Neural cell (in vitro differentiated cells): ENCODE results near the gene HDAC1. TPM values are rescaled to one million over a fixed set of nuclear protein-coding genes. Genes with fewer than 3 reads are reported as not detected.

Experiments
- H2AFZ ChIP-seq: fragments of 200-600, 300-800 bp; sonication (generic), shearing (Covaris generic); 2 replicates; pipeline ENCODE4 v1.6.0; 2014; ENCODE audit warnings: low read depth, mild to moderate bottlenecking, antibody characterized with exemption, low read length, moderate library complexity
- H3F3A ChIP-seq: fragments of 200-600 bp; shearing (Covaris generic); 2 replicates; pipeline ENCODE4 v1.6.1; 2016; ENCODE audit warnings: mild to moderate bottlenecking, moderate library complexity, mixed read lengths, antibody characterized with exemption, low read length; ENCODE audit not compliant: insufficient read depth, poor library complexity, severe bottlenecking
- H3K27ac ChIP-seq: fragments of 200-600, 300-800 bp; sonication (generic), shearing (Covaris generic); 2 replicates; pipeline ENCODE4 v1.5.1; 2014; ENCODE audit warnings: mild to moderate bottlenecking, low read length, moderate library complexity
- H3K27me3 ChIP-seq: fragments of 300-800, 200-600 bp; sonication (generic), shearing (Covaris generic); 2 replicates; pipeline ENCODE4 v1.6.0; 2014; ENCODE audit warnings: mild to moderate bottlenecking, low read depth, low read length, moderate library complexity; ENCODE audit not compliant: insufficient read depth
- H3K36me3 ChIP-seq: fragments of 300-800, 200-600 bp; sonication (generic), shearing (Covaris generic); 2 replicates; pipeline ENCODE4 v1.5.1; 2014; ENCODE audit warnings: mild to moderate bottlenecking, antibody characterized with exemption, low read length, moderate library complexity; ENCODE audit not compliant: insufficient read depth
- H3K4me2 ChIP-seq: fragments of 300-800, 200-600 bp; sonication (generic), shearing (Covaris generic); 2 replicates; pipeline ENCODE4 v1.6.0; 2014; ENCODE audit warnings: mild to moderate bottlenecking, low read length
- H3K4me3 ChIP-seq: fragments of 300-800, 200-600 bp; sonication (generic), shearing (Covaris generic); 2 replicates; pipeline ENCODE4 v1.5.1; 2014; ENCODE audit warnings: mild to moderate bottlenecking, low read length, moderate library complexity
- H3K79me2 ChIP-seq: fragments of 200-600 bp; shearing (Covaris generic); replicated peaks from 2 replicates; pipeline ENCODE4 v1.6.0; 2014; ENCODE audit warnings: mild to moderate bottlenecking, low read length, moderate library complexity; ENCODE audit not compliant: insufficient read depth
- H3K9ac ChIP-seq: fragments of 300-800, 200-600 bp; sonication (generic), shearing (Covaris generic); 2 replicates; pipeline ENCODE4 v1.6.1; 2016; ENCODE audit warnings: mild to moderate bottlenecking, low read length, mixed read lengths
- H3K9me2 ChIP-seq: fragments of 200-600 bp; shearing (Covaris generic); 2 replicates; pipeline ENCODE4 v1.6.1; 2016; ENCODE audit warnings: mild to moderate bottlenecking, low read length, mixed read lengths; ENCODE audit not compliant: insufficient read depth
- H3K9me3 ChIP-seq: fragments of 200-600, 300-800 bp; sonication (generic), shearing (Covaris generic); 2 replicates; pipeline ENCODE4 v1.6.1; 2016; ENCODE audit warnings: mild to moderate bottlenecking, mixed run types, low read length, moderate library complexity, mixed read lengths
- H4K20me1 ChIP-seq: fragments of 200-600 bp; shearing (Covaris generic); 2 replicates; pipeline ENCODE4 v1.6.1; 2016; ENCODE audit warnings: mild to moderate bottlenecking, mixed run types; ENCODE audit not compliant: insufficient read depth
- EP300 ChIP-seq: fragments of 450-650 bp; conservative IDR thresholded peaks from 2 replicates; pipeline ENCODE4 v1.6.1; 2014; ENCODE audit warnings: antibody characterized with exemption, mild to moderate bottlenecking, moderate library complexity; ENCODE audit not compliant: poor library complexity, severe bottlenecking
- EZH2 ChIP-seq: fragments of 200-600, 300-800 bp; shearing (Covaris generic), sonication (generic); IDR thresholded peaks from 2 replicates; pipeline ENCODE4 v1.6.1; 2014; ENCODE audit warnings: antibody characterized with exemption, low read length, borderline replicate concordance, mild to moderate bottlenecking; ENCODE audit not compliant: insufficient read depth, poor library complexity, severe bottlenecking
- MXI1 ChIP-seq: fragments of 450-650 bp; conservative IDR thresholded peaks from 2 replicates; pipeline ENCODE4 v1.6.1; 2014; ENCODE audit warnings: antibody characterized with exemption, mild to moderate bottlenecking; ENCODE audit not compliant: poor library complexity, severe bottlenecking
- POLR2AphosphoS5 ChIP-seq: IDR thresholded peaks from 2 replicates; pipeline ENCODE4 v1.6.1; 2012
- RAD21 ChIP-seq: fragments of 450-650 bp; conservative IDR thresholded peaks from 2 replicates; pipeline ENCODE4 v1.6.1; 2014; ENCODE audit warnings: antibody characterized with exemption, mild to moderate bottlenecking, moderate library complexity
- SMC3 ChIP-seq: fragments of 450-650 bp; conservative IDR thresholded peaks from 2 replicates; pipeline ENCODE4 v1.6.1; 2014; ENCODE audit warnings: antibody characterized with exemption, mild to moderate bottlenecking, moderate library complexity; ENCODE audit not compliant: poor library complexity
- TAF1 ChIP-seq: IDR thresholded peaks from 2 replicates; pipeline ENCODE4 v1.6.1; 2012; ENCODE audit warnings: low read depth
- polyA plus RNA-seq: library from polyadenylated mRNA; depleted of rRNA; stranded (reverse); fragments of >200 nt; gene quantifications from 2 replicates; pipeline ENCODE4 v1.2.3, GENCODE V29; 2014
- TF ChIP-seq, protein P1 (sequence below): IDR thresholded peaks from 2 replicates; pipeline ENCODE4 v1.6.1; 2012; ENCODE audit warnings: borderline replicate concordance
- TF ChIP-seq, protein P2 (sequence below): fragments of 450-650 bp; IDR thresholded peaks from 2 replicates; pipeline ENCODE4 v1.5.1; 2014; ENCODE audit warnings: antibody characterized with exemption, mild to moderate bottlenecking, moderate library complexity; ENCODE audit not compliant: poor library complexity, severe bottlenecking

The HDAC1 gene
- polyA plus RNA-seq, 1 donor from 2014 or later = 60.8 TPM

DNA sequence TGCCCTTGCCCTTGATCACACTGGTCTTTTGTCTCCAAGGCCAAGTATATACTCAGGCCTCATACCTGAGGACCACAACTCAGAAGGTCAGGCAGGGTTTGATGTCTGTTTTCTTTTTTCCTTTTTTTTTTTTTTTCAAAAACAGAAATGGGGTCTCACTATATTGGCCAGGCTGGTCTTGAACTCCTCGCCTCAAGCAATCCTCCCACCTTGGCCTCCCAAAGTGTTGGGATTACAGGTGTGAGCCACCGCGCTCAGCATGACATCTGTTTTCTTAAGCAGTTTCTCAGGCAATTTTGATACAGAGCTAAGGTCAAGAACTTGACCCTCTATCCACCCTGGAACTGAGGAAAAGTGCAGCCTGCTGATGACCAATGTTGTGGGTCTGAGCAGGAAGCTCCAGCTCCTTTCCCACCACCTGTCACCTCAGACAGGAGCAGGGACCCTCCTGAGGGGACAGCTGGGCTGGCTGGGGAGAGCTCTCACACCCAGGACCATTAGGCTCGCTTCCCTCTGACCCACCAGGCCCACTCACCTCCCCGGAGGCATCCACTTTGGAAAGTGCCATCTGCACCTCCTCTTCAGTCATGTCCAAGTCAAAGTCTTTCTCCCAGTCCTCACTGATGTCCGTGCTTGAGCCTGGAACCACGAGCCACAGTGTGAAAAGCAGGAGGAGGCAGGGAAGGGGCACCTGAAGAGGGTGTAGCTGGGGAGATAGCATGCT lies 76.2 kb downstream of the HDAC1 start:
- TF ChIP-seq MXI1 (no peak), SMC3 (no peak), POLR2AphosphoS5 (no peak), EP300 (no peak), EZH2 (no peak), TAF1 (no peak), RAD21 (no peak)
- TF ChIP-seq, protein P1, sequence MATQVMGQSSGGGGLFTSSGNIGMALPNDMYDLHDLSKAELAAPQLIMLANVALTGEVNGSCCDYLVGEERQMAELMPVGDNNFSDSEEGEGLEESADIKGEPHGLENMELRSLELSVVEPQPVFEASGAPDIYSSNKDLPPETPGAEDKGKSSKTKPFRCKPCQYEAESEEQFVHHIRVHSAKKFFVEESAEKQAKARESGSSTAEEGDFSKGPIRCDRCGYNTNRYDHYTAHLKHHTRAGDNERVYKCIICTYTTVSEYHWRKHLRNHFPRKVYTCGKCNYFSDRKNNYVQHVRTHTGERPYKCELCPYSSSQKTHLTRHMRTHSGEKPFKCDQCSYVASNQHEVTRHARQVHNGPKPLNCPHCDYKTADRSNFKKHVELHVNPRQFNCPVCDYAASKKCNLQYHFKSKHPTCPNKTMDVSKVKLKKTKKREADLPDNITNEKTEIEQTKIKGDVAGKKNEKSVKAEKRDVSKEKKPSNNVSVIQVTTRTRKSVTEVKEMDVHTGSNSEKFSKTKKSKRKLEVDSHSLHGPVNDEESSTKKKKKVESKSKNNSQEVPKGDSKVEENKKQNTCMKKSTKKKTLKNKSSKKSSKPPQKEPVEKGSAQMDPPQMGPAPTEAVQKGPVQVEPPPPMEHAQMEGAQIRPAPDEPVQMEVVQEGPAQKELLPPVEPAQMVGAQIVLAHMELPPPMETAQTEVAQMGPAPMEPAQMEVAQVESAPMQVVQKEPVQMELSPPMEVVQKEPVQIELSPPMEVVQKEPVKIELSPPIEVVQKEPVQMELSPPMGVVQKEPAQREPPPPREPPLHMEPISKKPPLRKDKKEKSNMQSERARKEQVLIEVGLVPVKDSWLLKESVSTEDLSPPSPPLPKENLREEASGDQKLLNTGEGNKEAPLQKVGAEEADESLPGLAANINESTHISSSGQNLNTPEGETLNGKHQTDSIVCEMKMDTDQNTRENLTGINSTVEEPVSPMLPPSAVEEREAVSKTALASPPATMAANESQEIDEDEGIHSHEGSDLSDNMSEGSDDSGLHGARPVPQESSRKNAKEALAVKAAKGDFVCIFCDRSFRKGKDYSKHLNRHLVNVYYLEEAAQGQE = no peak
- TF ChIP-seq, protein P2, sequence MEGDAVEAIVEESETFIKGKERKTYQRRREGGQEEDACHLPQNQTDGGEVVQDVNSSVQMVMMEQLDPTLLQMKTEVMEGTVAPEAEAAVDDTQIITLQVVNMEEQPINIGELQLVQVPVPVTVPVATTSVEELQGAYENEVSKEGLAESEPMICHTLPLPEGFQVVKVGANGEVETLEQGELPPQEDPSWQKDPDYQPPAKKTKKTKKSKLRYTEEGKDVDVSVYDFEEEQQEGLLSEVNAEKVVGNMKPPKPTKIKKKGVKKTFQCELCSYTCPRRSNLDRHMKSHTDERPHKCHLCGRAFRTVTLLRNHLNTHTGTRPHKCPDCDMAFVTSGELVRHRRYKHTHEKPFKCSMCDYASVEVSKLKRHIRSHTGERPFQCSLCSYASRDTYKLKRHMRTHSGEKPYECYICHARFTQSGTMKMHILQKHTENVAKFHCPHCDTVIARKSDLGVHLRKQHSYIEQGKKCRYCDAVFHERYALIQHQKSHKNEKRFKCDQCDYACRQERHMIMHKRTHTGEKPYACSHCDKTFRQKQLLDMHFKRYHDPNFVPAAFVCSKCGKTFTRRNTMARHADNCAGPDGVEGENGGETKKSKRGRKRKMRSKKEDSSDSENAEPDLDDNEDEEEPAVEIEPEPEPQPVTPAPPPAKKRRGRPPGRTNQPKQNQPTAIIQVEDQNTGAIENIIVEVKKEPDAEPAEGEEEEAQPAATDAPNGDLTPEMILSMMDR = no peak
- peaks cover 6% of the 10 kb centered on the region for H3K36me3 ChIP-seq

DNA sequence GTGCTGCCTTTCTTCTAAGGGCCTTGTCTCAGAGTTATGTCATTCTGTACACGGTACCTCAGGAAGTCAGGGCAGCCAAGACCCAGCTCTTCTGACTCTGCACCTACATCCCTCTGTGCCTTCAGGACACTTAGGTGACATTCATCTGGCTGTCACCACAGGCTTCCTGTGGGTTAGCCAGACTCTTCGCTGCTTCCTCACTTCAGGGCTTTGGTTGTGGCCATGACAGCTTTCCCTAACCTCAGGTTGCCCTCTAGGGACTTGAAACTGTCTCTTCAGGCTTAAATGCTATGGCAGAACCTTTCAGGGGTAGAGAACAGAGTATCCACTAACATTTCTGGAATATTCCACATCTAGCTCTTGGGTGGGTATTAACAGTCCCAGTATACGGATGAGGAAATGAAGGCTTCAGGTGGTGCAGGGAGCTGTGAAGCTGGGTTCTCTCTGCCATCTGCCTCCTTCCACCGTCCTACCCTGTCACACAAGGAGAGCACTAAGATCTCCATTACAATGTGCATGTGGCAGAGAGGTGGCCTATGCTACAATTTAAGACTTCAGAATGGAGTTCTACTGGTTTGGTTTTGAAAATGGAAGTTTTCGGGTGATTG lies 80.4 kb downstream of the HDAC1 start:
- H3K9me2 ChIP-seq = no peaks in the 10 kb centered on the region
- TF ChIP-seq EP300 = no peak
- no peak for TF ChIP-seq EZH2
- no peak for TF ChIP-seq POLR2AphosphoS5
- TF ChIP-seq TAF1 = no peak
- TF ChIP-seq, protein P2 = no peak
- no peak for TF ChIP-seq MXI1
- TF ChIP-seq RAD21 = no peak
- no peak for TF ChIP-seq SMC3
- TF ChIP-seq, protein P1 = no peak
- H3K4me3 ChIP-seq = no peak overlapping the region
- H3K9me3 ChIP-seq = no peaks in the 10 kb centered on the region
- H3F3A ChIP-seq = no peaks in the 10 kb centered on the region
- H4K20me1 ChIP-seq = no peaks in the 10 kb centered on the region
- H3K27ac ChIP-seq = no peak overlapping the region
- H3K79me2 ChIP-seq = no peaks in the 10 kb centered on the region
- no peaks in the 10 kb centered on the region for H3K27me3 ChIP-seq
- no peak overlapping the region for H2AFZ ChIP-seq
- H3K36me3 ChIP-seq = peaks cover 6% of the 10 kb centered on the region
- no peak overlapping the region for H3K4me2 ChIP-seq
- no peak overlapping the region for H3K9ac ChIP-seq

More for the DNA sequence above, 76.2 kb downstream of the HDAC1 start:
- no peaks in the 10 kb centered on the region for H3K9me2 ChIP-seq
- no peaks in the 10 kb centered on the region for H4K20me1 ChIP-seq
- H3K4me3 ChIP-seq = no peak overlapping the region
- H3K27me3 ChIP-seq = no peaks in the 10 kb centered on the region
- H2AFZ ChIP-seq = no peak overlapping the region
- no peak overlapping the region for H3K4me2 ChIP-seq
- no peak overlapping the region for H3K27ac ChIP-seq
- H3K9ac ChIP-seq = no peak overlapping the region
- no peaks in the 10 kb centered on the region for H3K79me2 ChIP-seq
- H3F3A ChIP-seq = no peaks in the 10 kb centered on the region
- H3K9me3 ChIP-seq = no peaks in the 10 kb centered on the region
